PC-3 (cell line): ENCODE data around the gene KCNK3.

Source experiments
- CTCF ChIP-seq: fragments of 300-600 bp; sonication (generic); conservative IDR thresholded peaks from 2 replicates; pipeline ENCODE4 v1.5.1; 2017; ENCODE audit warnings: antibody characterized with exemption, low read depth, mild to moderate bottlenecking, low read length
- EZH2phosphoT487 ChIP-seq: fragments of 300-600 bp; sonication (generic); IDR thresholded peaks from 2 replicates; pipeline ENCODE4 v1.6.1; 2018; ENCODE audit warnings: mild to moderate bottlenecking, antibody characterized with exemption, low read length, borderline replicate concordance

- no peak for TF ChIP-seq CTCF
- TF ChIP-seq EZH2phosphoT487, result no peak
Observed at GRCh38 chr2:26727641-26728561, 35.4 kb downstream of the KCNK3 start.
